8988T (cell line): ENCODE results near the gene PRICKLE3.
A peak's percentile ranks its signal among the peaks of the same experiment; 100 is the strongest.

Source experiments
- DNase-seq: peaks from one replicate; pipeline ENCODE4 v3.0.0; 2011

The PRICKLE3 gene

DNA sequence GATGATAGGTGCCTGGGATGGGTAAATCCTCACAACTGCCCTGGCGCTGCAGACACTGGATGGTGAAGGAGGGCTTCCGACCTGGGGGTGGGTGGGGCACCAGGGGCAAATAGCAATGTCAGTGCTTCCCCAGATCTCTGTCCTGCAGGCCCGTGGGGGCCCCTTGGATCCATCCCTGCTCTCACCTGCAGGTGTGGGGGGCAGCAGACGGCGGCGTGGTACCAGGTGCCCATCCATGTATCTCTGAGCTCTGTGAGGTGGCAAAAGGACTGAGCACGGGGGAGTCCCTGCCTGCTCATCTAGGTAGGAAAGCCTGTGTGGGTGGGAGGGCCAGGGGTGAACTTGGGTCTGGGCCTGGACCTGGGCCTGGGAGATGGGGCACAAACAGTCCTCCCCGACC lies 20.4 kb upstream of the PRICKLE3 start:
- DNase-seq: no peak

DNA sequence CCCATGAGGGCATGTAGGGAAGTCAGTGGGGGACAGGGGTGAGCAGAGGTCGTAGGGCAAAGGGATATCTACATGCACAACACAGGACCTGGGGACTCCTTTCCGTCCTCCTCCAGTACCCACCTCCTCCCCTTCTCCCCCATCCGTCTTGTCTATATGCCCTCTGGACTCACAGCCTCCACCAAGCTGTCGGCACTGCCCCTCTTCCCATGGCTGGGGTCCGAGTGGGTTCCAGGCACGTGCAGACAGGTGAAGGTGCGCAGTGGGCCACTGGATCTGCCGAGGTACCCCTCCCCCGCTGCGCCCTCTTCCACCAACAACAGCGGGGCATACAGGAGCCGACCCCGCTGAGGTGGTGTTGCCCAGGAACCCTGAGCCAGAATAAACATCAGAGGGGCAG lies 19.3 kb upstream of the PRICKLE3 start:
- DNase-seq: no peak

DNA sequence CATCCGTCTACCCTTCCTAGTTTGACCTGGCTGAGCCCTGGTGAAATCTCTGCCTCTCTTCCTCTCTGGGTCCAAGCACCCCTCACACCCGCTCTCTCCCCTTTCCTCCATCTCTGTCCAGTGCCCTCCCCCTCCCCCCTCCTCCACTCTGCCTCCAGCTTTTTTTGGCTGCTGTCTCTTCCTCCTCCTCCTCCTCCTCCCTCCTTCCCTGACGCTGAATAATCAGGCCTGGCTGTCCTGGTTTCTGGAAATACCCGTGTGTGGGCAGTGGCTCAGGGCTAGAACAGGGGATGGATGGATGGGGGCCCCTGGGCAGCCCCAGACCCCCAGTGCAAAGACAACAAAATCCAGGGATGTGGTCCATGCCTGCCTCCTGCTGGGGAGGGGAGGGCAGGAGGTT lies 18.5 kb upstream of the PRICKLE3 start:
- no peak for DNase-seq

DNA sequence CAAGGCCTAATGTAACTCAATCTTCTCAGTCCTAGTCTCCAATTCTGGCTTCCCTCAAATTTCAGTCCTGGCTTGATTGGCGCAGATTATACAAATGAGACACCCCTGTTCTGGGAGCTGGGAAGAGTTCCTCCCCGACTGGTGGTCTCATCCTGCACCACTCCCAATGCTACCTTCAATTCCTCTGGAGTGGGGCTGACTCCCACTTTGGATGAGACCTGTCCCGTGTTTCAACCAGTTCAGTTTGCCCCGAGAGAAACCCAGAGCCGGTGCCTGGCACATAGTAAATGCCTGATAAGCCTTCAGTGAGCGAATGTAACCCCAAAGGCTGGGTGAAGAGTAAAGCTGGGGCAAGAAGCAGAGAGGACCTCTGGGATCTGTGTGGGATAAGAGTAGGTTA lies 17.8 kb upstream of the PRICKLE3 start:
- DNase-seq: no peak

DNA sequence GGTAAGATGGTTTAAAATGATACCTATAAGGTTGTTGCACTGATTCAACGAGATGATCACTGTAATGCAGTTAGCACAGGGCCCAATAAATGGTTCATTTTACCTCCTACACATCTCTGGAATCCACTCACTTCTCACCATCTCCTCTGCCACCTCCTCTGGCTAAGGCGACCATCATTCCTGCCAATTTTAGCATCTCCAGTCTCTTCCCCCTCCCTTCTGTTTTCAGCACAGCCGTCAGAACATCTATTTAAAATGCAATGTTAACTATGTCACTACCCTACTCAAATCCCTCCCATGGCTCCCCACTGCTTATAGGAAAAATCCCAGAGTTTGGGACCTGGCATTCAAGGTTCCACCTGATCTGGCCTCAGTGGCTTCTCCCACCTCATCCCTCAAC lies 17.4 kb upstream of the PRICKLE3 start:
- no peak for DNase-seq

DNA sequence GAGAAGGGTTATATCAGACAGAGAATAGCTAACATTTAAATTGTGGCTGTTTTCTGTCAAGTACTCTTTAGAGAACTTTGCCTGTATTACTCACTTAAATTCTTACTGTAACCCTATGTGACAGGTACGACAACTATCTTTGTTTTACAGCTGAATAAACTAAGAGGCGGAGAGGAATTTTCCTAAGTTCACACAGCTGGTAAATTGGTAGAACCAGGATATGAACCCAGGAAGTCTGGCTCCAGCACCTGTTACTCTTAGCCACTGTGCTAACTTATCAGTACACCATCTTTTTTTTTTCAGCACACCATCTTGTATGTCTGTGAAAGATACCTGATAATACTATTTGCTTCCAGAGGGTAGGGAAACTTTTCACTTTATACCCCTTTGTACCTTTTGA lies 15.8 kb upstream of the PRICKLE3 start:
- no peak for DNase-seq

DNA sequence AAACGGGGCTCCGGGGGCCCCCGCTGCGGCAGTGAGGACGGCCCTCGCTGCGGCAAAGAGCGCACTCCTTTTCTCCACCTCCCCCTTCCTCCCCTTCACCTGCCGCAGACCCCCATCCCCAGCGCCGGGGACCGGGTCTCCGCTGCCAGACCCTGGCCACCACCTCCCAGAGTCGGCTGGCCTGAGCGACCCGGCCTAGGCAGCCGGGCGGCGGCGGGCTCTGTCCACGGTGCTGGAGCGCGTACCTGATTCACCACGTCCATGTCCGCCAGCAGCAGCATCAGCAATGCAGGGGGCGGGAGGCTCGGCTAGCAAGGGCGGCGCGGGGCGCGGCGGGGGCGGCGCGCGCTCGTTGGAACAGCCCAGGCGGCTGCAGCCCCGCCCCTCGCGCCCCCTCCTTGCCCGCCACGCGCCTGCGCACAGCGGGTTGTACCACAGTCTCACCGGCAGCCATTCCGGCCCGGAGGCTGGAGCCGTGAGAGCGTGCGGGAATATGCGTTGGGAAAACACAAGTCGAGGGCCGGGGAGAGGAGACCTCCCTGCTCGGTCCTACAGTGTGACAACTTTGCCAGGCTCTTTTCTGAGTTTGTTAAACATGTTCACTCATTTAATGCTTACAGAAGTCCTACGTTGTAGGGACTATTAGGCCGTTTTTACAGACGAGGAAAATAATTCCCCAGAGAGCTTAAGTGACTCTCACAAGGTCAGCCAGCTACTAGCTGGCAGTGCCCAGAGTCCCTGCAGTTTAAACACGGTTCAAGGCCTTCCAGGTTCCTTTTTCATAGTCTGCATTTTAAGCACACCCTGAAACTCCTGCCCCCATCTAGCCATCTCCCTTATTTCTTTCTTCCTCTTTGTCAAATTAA lies 14.0 kb upstream of the PRICKLE3 start, which contains the start of gene SYP:
TSS of gene SYP (minus strand) at position 288 of the 866 bp plus-strand sequence. CDS start at position 281, 7 bp downstream.
- peak; percentile 83 for DNase-seq

DNA sequence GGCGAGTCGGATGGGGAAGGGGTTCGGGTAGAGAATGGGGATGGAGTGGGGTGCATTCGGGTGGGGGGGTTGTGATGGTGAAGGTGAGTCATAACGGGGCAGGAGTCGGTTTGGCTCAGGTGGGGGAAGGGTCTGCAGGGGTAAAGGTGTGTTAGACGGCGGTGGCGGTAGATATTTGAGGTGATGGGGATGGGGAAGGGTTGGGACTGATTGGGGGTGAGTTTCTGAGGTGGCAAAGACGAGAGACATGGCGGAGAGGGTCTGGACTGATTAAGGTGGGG lies 13.1 kb upstream of the PRICKLE3 start:
- no peak for DNase-seq

DNA sequence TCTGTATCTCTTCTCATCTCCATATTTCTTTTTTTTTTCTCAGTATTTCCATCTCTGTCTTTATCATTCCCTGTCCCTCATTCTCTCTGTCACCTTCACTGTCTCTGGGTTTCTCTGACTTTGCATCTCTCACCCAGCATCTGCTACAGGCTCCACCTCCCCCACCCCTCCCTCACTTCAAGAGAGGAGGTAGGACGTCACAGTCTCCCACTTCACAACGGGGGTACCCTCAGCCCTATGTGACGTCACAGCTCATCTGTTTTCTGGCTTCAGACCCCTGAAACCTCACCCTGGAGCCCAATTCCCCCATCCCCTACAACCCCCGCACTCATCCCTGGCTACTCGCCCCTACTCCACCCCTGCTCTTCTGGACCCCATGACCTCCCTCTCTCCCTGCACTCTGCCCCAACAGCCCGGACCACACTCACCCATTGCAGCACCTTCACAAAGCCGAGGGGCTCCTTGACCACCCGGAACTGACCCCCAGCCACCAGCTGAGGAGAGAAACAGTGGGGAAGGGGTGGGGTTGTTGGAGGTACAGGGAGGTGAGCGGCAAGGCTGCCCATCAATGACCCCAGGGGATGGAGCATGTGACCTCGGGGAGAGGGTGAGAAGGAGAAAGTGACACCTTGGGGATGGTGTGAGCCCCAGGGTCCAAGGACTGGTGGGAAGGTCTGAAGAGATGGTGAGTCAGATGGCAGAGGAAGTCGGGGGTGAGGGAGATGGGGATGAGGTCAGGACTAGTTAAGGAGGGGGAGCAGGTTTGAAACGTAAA lies 12.6 kb upstream of the PRICKLE3 start:
- no peak for DNase-seq

DNA sequence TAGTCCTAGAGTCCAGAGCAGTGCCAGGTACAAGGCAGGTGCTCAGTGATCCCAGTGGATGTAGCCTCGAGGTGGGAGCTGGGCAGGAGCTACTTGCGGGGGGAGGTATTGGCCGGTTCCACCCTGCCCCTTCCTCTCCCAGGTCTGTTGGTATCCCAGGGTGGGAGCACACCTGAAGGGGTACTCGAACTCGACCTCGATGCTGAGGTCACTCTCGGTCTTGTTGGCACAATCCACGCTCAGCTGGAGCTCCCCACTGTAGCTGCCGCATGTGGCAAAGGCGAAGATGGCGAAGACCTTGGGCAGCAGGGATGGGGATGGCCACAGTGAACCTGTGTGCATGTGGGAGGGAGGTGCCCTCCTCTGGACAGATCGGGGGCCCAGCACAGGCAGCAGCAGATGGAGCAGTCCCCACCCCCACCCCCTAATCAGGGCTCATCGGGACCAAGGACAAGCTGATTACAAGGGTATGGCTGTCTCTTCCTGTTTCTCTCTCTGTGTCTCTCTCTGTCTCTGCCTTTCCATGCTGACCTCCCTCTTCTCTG lies 11.4 kb upstream of the PRICKLE3 start:
- DNase-seq: no peak

DNA sequence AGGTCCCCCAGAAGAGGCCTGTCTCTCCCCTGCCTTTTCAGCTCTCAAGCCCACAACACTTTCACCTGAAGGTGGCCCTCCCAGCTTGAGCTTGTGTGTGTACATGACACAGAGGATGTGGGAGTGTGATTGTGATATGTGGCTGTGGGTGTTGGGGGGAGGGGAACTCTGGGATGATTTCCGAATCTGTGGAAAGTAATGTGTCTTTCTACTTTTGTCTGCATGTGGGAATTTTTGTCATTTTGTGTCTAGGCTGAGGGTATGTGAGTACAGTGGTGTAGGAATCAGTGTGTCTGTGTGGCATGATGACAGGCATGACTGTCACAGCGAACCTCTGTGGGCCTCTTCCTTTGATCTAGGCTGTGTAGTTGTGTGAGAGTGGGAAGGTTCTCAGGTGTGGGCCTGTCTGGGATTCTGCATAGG lies 7.4 kb upstream of the PRICKLE3 start:
- no peak for DNase-seq

DNA sequence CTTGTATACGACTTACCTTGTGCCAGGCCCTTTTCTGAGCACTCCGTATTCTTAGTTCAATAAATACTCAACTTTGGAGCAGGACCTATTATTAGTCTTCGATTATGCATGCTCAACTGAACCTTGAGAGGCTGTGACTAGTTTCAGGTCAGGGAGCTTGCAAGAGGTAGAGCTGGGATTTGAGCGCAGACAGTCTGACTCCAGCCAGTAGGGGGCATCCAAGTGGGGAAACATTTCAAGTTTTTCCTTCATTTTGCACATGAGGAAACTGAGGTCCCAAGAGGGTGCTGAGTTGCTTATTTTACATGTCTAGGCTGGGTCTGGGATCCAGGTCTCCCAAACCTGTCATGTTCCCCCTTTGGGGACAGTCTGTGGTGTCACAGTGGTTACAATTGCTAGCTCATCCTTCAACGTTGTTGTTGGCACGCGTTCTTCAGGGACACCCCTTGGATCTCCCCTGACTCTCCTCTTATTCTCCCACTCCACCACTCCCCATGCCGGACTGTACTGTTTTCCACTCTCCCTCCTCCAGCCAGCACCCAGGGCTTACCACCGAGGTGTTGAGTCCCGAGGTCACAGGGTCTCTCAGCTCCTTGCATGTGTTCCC lies 6.7 kb upstream of the PRICKLE3 start:
- no peak for DNase-seq

DNA sequence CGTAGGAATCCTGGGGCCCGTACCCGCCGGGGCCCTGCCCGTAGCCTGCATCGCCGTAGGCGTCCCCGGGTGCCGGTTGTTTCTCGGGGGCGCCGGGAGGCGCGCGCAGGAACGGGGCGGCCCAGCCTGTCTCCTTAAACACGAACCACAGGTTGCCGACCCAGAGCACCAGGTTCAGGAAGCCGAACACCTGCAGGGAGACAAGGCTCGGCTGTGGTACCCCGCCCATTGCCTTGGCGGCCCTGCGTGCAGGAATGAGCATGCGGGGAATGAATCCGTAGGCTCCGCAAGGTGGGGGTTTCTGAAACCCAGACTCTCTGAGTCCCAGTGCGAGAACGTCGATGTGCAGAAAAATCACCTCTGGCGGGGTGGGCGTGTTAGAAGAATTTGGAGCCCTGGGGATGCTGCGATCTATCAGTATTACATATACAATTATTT lies 5.4 kb upstream of the PRICKLE3 start:
- DNase-seq: no peak

DNA sequence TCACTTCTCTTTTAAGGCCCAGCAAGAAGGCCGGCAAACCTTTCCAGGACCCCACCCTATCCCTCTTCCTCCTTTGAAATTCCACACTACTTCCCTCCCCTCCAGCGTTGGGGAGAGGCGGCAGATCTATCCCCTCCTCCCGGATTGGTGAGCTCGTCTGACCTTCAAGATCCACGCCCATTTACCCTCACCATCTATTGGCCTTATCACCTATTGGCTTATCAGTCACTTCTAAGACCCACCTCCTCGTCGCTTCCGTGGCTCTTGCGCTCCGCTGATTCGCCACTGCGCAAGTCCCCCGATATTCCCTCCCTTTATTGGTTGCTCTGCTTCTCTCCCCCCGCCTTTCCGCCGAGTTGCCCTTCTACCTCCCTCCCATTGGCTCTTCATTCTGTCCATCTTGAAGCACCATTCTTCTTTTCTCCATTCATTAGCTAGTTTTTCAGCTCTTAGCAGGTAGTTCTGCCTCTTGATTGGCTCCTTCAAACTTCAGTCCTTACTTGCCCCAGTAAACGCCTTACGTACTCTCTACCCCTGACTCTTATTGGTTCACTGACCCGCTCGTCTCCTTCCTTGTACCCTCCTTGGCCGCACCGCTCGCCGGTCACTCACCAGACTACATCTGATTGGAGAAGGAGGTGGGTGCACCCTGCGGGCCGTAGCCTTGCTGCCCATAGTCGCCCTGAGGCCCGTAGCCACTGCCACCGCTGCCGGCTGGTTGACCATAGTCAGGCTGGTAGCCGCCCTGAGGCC lies 4.8 kb upstream of the PRICKLE3 start:
- DNase-seq: peak; percentile 77

DNA sequence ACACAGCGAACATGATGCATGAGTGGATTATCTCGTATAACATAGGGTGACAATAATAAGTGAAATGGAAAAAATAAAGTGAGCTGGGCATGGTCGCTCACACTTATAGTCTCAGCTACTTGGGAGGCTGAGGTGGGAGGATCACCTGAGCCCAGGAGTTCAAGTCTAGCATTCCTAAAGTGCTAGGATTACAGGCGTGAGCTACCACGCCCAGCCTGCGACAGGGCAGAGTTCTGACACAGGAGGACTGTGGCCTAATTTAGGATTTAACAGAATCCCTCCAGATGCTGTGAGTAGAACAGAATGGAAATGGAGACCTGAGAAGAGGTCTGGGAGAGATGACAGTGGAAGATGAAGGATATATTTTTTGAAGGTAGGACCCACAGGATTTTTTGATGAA lies 3.4 kb upstream of the PRICKLE3 start:
- no peak for DNase-seq

DNA sequence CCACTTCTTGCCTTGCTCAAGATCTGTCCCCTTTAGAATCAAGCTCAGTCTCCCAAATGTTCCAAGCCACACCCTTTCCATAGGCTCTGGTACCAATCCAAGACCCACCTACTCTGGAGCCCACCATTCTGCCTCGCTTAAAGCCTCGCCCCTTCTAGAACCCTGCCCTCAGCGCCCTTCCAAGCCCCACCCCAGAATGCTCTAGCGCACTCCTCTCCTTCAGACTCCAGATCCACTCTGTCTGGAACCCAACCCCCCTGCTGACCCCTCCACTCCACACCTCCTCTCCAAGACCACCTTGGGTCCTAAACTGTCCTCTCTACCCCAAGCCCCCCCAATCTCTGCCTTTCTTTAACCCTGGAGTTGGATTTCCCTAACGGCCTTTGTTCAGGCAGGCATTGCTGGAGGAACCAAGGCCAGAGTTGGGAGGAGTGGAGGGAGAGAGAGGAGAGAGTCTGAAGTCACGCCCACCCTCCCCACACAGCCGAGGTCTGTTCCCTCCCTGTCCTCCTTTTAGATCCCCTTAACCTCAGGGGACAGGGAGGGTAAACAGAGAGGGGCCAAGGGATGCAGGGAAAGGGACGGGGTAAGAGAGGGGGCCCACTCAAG lies 2.4 kb upstream of the PRICKLE3 start:
- no peak for DNase-seq

DNA sequence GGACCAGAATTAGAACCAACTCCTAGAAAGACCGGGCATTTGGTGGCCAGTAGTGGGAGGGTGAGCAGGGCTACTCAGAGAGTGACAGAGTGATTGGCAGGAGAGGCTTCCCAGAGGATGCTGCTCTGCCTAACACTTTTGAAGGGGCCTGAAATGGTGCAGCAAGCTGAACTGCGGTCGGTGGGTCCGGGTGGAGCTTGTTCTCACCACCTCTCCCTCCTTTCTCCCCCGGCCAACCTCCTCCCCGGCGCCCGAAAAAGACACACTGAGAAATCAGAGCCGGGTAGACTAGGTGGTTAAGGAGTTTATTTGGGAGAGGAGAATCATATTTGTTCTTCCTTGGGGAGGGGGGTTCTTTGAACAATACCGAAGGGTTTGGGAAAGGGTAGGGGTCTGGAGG lies 1.4 kb upstream of the PRICKLE3 start:
- no peak for DNase-seq

DNA sequence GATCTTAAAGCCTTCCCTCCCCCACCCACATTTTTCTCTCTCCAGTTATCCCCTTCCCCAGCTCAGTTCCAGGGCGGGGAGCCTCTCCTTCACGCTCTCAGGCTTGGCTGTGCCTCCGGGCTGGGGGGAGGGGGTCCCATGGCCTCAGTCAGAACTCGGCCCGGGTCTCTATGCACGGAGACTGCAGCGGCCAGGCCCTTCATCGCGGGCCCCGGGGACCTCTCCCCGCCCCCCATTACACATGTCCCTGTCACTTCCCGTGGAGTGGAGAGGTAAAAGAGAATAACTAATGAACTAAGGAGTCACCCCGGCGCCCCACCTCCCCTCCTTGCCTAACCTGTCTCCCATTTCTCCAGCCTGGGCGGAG lies 838 bp upstream of the PRICKLE3 start:
- no peak for DNase-seq

DNA sequence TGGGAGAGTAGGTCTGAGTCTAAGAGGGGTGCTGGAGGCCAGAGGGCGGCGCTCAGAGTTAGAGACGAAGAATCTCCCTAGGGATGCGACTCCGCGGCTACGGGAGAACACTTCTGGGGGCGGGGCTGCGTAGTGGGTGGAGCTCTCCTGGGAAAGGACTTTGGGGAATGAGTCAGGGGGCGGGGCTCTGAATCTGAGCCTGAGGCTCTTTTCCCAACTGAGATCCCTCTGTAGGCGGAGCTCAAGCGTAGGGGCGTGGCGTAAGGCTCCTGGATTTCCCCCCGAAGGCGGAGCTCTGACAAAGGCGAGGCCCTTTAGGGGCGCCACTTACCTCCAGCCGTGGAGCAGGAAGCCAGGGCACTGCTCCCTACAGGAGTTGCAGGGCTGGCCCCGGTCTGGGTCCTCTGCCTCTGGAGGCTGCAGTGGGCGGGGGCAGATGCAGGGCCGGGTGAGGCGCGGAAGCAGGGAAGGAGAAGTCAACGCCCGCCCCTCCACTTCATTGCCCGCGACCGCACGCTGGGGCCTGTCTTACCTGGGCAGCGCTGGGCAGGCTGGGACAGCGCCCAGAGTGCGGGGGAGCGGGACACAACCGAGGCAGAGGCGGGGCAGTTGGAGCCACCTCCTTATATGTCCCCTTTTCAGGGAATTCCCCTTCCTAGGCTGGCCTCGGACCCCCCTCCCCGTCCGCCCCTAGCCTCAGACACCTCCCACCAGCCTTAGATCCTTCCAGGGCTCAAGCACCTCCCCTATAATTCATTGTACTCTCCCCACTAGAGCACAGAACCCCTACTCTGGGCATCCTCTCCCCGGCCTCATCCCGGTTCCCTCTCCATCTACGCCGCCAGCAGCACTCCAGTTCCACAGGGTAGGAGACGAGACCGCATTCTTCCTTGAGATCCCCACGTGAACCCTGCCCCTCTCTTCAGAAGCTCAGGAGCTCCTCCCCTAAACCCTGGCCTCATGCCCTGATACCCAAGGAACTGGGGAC lies 1.6 kb downstream of the PRICKLE3 start:
- DNase-seq: peak; percentile 70

DNA sequence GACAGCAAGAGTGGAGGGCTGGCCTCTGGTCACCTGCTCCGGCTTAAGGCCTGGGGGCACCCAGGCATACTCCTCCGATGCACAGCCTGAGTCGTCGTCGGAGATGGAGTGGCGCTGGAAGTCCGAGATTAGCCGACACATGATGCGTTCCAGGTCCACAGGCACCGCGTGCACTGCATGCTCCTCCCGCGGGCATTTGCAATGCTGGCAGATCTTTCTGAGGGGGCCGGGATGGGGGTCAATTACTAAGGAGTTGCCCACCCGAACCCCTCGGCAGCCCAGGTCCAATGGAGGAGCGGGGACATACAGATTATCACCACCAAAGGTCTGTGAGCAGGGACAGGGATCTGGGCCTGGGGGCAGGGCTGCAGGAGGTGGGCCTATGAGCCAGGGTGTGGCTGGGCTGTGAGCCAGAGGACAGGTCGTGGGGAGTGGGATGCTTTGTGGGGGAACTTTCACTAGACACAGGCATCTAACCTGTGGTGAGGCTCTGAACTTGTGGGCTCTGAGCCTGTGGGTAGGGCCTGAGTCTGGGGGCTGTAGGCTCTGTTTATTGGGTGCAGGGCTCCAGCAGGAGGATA lies 2.4 kb downstream of the PRICKLE3 start:
- DNase-seq: no peak

DNA sequence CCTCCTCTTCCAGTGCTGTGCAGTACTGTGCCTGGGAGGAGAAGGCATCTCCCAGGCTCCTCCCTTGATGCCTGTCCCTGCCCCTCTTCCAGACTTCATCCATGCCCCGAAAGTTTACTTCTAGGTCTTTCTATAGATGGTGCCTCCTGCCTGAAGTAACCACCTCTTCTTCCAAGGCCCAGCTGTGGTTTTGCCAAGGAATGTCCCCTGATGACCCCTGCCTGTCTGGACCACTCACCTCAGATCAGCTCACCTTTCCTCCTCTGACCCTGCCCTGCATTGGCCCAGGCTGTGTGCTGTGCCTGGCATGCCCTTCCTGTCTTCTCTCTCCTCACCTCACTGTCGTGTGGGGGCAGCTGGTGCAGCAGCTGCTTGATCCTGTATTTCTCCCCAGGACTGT lies 6.8 kb downstream of the PRICKLE3 start:
- DNase-seq: no peak
